Brain microvascular endothelial cell (primary cell): Measurements from ENCODE around the gene CYTL1.
"Not testable (repeated sequence)": the region's sequence is repeated elsewhere in the genome, so short reads cannot be mapped to it uniquely, and the experiment has no call there.

ENCODE experiments used
- DNase-seq: peaks from one replicate; pipeline ENCODE4 v3.0.0-alpha.2; 2020
- H3K27ac ChIP-seq: fragments of 250-450 bp; sonication (Bioruptor Pico); 2 replicates; pipeline ENCODE4 v1.5.1; 2020; ENCODE audit warnings: mild to moderate bottlenecking, moderate library complexity
- H3K27me3 ChIP-seq: fragments of 250-450 bp; sonication (Bioruptor Pico); replicated peaks from 2 replicates; pipeline ENCODE4 v1.5.1; 2020; ENCODE audit warnings: mild to moderate bottlenecking
- H3K36me3 ChIP-seq: fragments of 250-450 bp; sonication (Bioruptor Pico); replicated peaks from 2 replicates; pipeline ENCODE4 v1.5.1; 2020; ENCODE audit warnings: mild to moderate bottlenecking
- H3K4me3 ChIP-seq: 2 replicates; pipeline ENCODE4 v1.5.1; 2011; ENCODE audit warnings: low read depth, mild to moderate bottlenecking, control low read depth, low read length, moderate library complexity
- in situ Hi-C: cut with HindIII; loops from 2 replicates; pipeline ENCODE4 v1.10.0; 2017; ENCODE audit warnings: low sequenced_read_pairs, low pct_ligation_motif_present
- TF ChIP-seq, protein P1 (sequence below): IDR thresholded peaks from 2 replicates; pipeline ENCODE4 v1.5.1; 2011; ENCODE audit warnings: low read depth, mild to moderate bottlenecking, moderate library complexity, low read length, control low read depth, inconsistent platforms; ENCODE audit errors: missing control alignments

CYTL1 gene, protein sequence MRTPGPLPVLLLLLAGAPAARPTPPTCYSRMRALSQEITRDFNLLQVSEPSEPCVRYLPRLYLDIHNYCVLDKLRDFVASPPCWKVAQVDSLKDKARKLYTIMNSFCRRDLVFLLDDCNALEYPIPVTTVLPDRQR

DNA sequence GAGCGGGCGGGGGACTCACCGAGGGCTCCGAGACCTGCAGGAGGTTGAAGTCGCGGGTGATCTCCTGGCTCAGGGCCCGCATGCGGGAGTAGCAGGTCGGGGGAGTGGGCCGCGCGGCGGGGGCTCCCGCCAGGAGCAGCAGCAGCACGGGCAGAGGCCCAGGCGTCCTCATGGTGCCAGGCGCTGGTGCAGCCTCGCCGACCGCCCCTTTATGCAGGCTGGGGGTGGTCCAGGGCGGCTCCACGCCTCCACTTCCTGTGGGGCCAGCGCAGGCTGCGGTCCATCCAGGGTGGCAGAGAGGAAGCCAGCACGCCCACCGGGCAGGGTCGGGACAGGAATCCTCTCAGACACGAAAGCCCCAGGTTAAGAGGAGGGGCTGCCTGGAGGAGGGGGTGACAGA is at the start of gene CYTL1:
Gene CYTL1, minus strand, starts transcription at position 185 of the 400 bp plus-strand sequence. Its CDS starts 13 bp downstream, at position 172.
- Histone ChIP-seq H3K4me3 (peak within 1 kb of the TSS; percentile 49), H3K27me3 (no peaks in the 10 kb centered on the region), H3K36me3 (no peaks in the 10 kb centered on the region), H3K27ac (no peak within 1 kb of the TSS)
- DNase-seq, result no peak
- in situ Hi-C loops, result no loop called here
- TF ChIP-seq, protein P1, sequence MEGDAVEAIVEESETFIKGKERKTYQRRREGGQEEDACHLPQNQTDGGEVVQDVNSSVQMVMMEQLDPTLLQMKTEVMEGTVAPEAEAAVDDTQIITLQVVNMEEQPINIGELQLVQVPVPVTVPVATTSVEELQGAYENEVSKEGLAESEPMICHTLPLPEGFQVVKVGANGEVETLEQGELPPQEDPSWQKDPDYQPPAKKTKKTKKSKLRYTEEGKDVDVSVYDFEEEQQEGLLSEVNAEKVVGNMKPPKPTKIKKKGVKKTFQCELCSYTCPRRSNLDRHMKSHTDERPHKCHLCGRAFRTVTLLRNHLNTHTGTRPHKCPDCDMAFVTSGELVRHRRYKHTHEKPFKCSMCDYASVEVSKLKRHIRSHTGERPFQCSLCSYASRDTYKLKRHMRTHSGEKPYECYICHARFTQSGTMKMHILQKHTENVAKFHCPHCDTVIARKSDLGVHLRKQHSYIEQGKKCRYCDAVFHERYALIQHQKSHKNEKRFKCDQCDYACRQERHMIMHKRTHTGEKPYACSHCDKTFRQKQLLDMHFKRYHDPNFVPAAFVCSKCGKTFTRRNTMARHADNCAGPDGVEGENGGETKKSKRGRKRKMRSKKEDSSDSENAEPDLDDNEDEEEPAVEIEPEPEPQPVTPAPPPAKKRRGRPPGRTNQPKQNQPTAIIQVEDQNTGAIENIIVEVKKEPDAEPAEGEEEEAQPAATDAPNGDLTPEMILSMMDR, result no peak

GRCh38 chr4:5067908-5068307 is 48.6 kb upstream of the CYTL1 start:
- in situ Hi-C loops, result no loop called here
- H3K36me3 ChIP-seq, result no peaks in the 10 kb centered on the region
- no peak overlapping the region for H3K4me3 ChIP-seq
- TF ChIP-seq, protein P1, result no peak
- H3K27ac ChIP-seq, result no peak overlapping the region
- no peaks in the 10 kb centered on the region for H3K27me3 ChIP-seq
- no peak for DNase-seq

GRCh38 chr4:5066968-5067367 is 47.7 kb upstream of the CYTL1 start:
- DNase-seq, in situ Hi-C loops, H3K4me3 ChIP-seq: not testable (repeated sequence)

DNA sequence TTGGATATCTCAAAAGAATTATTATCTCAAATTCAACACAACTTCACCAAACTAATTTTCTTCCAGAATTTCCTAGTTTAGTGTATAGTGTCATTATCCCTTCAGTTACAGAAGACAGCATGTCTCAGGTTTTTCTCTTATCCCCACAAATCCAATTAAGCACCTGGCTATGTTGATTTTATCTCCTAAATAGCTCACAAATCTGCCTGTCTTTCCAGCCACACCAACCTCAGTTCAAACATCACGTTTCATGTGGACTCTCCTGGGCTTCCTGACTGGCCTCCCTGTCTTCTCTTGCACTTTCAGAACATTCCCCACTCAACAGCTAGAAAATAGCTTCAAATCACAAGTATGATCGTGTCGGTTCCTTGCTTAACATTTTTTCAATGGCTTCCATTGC is 46.8 kb upstream of the CYTL1 start:
- no peaks in the 10 kb centered on the region for H3K27me3 ChIP-seq
- no peaks in the 10 kb centered on the region for H3K36me3 ChIP-seq
- TF ChIP-seq, protein P1, result no peak
- H3K27ac ChIP-seq, result no peak overlapping the region
- DNase-seq, result no peak
- in situ Hi-C loops, result no loop called here
- no peak overlapping the region for H3K4me3 ChIP-seq

More at GRCh38 chr4:5066968-5067367, 47.7 kb upstream of the CYTL1 start:
- H3K36me3 ChIP-seq, H3K27ac ChIP-seq, H3K27me3 ChIP-seq: not testable (repeated sequence)

DNA sequence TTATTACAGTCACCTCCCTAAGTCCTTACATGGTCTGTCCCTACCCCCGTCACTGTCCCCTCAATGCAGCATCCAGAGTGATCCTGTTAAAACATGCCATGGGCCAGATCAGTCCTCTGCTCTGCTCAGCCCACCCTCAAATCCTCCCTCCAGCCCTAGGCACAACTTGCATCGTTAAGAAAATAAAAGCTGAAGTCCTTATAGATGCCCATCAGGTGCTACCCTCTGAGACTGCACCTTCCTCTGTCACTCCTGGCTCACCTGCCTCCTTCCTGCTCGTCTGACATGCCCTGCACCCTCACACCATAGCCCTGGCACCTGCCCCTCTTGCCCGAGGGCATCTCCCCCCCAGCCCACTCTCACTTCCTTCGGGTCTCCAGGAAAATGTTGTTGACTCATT is 36.2 kb upstream of the CYTL1 start:
- H3K4me3 ChIP-seq, result no peak overlapping the region
- no peaks in the 10 kb centered on the region for H3K36me3 ChIP-seq
- H3K27me3 ChIP-seq, result no peaks in the 10 kb centered on the region
- no peak for DNase-seq
- TF ChIP-seq, protein P1, result no peak
- in situ Hi-C loops, result no loop called here
- no peak overlapping the region for H3K27ac ChIP-seq

- in situ Hi-C loops, result no loop called here
- no peak for DNase-seq
- no peaks in the 10 kb centered on the region for H3K36me3 ChIP-seq
- no peak overlapping the region for H3K4me3 ChIP-seq
- TF ChIP-seq, protein P1, result no peak
- no peak overlapping the region for H3K27ac ChIP-seq
- no peaks in the 10 kb centered on the region for H3K27me3 ChIP-seq
Measured at GRCh38 chr4:5054532-5054931, 35.3 kb upstream of the CYTL1 start.
